IPS DF 6.9 (cell line): ENCODE data around the gene TNFAIP8L1.
"Not testable (repeated sequence)": the region's sequence is repeated elsewhere in the genome, so short reads cannot be mapped to it uniquely, and the experiment has no call there.

Source experiments
- DNase-seq: peaks from one replicate; pipeline ENCODE4 v3.0.0-alpha.2; 2013; ENCODE audit warnings: low read depth, low spot score
- H3K27ac ChIP-seq: one replicate; pipeline ENCODE4 v1.5.1; 2013; ENCODE audit warnings: low read length, control low read depth
- H3K27me3 ChIP-seq: 2 replicates; pipeline ENCODE4 v1.6.1; 2013; ENCODE audit warnings: mild to moderate bottlenecking, low read length; ENCODE audit not compliant: control insufficient read depth, insufficient read depth
- H3K36me3 ChIP-seq: 2 replicates; pipeline ENCODE4 v1.6.1; 2013; ENCODE audit warnings: low read length; ENCODE audit not compliant: control insufficient read depth, insufficient read depth
- H3K4me1 ChIP-seq: 2 replicates; pipeline ENCODE4 v1.6.1; 2013; ENCODE audit warnings: low read length; ENCODE audit not compliant: control insufficient read depth, insufficient read depth
- H3K4me3 ChIP-seq: 2 replicates; pipeline ENCODE4 v1.5.1; 2013; ENCODE audit warnings: mild to moderate bottlenecking, low read length
- H3K9me3 ChIP-seq: 2 replicates; pipeline ENCODE4 v1.6.1; 2013; ENCODE audit warnings: low read length, inconsistent platforms; ENCODE audit not compliant: control insufficient read depth, insufficient read depth
- WGBS: extraction: QIAGEN DNeasy Blood & Tissue Kit; methylation state at CpG from one replicate; pipeline ENCODE4 v1.1.7; 2013; ENCODE audit warnings: mixed read lengths, missing lambda C conversion rate; ENCODE audit not compliant: insufficient read length, insufficient coverage; 5-methylcytosine and 5-hydroxymethylcytosine counted together

Gene TNFAIP8L1

DNA sequence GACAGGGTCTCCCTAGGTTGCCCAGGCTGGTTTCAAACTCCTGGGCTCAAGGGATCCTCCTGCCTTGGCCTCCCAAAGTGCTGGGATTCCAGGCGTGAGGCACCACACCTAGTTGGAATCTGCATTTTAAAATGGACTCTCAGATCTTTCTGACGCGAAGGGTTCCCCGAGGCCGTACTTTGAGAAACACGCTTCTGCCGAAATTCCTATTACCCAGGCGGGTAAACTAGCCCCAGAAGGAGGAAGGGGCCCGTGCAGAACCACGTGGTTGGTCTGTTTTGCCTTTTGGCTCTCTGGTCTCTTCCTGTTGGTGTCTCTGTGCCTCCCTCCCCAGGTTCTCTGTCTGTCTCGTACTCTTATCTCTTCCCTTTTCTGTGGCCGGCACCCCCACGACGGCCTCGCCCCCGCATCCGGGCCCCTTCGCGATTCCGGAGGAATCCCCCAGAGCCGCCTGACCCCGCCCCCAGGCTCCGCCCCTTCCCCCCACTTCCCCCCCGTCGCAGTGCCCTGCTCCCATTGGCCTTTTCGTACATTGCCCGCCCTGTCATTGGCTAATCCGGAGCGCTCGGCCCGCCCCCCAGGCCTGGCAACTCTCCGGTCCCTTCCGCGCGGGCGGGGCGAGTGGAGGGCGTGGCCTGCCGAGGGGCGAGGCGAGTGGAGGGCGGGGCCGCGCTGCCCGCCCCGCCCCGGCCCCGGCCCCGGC is at the start of gene TNFAIP8L1:
Gene TNFAIP8L1, plus strand, starts transcription at position 689 of the 703 bp plus-strand sequence. CDS start 12,354 bp downstream, outside the sequence.
- H3K36me3 ChIP-seq = no peaks in the 10 kb centered on the region
- H3K9me3 ChIP-seq = no peaks in the 10 kb centered on the region
- DNase-seq = peak; percentile 66
- no CpG with 5 or more reads among the region's 49 CpGs for WGBS
- no peak within 1 kb of the TSS for H3K27ac ChIP-seq
- no peaks in the 10 kb centered on the region for H3K4me1 ChIP-seq
- H3K27me3 ChIP-seq = no peaks in the 10 kb centered on the region
- peak within 1 kb of the TSS; percentile 55 for H3K4me3 ChIP-seq

DNA sequence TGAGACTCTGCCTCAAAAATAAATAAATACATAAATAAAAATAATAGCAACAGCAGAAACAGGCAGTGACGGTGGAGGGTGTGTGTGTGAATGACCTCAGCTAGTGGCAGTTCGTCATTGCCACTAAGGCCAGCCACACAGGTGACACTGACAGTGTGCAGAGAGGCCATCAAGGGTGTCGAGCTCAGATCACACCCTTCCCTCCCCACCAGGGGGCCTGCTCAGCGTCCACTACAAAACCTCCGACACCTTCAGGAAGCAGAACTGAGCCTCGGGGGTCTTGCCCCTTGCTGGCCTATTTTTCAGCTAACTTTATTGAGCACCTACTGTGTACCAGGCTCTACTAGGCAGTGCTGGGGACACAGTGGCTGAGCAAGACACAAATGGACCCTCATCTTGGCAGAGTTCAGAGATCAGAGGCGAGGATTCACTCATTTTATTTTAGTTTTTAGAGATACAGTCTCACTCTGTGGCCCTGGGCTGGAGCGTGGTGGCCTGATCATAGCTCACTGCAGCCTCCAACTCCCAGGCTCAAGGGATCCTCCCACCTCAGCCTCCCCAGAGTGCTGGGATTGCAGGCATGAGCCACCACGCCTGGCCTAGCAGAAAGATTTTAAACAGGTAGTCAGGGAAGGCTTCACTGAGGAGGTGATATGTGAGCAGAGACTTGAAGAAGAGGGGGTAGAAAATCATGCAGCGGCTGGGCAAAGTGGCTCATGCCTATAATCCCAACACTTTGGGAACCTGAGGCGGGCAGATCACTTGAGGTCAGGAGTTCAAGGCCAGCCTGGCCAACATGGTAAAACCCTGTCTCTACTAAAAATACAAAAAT is 49.5 kb upstream of the TNFAIP8L1 start:
- H3K4me3 ChIP-seq = no peak overlapping the region
- H3K27ac ChIP-seq = no peak overlapping the region
- H3K9me3 ChIP-seq = no peaks in the 10 kb centered on the region
- peaks cover 2% of the 10 kb centered on the region; the same call in 1 of the 2 replicates for H3K4me1 ChIP-seq
- H3K36me3 ChIP-seq = no peaks in the 10 kb centered on the region
- no CpG with 5 or more reads among the region's 11 CpGs for WGBS
- no peaks in the 10 kb centered on the region for H3K27me3 ChIP-seq
- no peak for DNase-seq

GRCh38 chr19:4590559-4590958 is 48.8 kb upstream of the TNFAIP8L1 start:
- H3K36me3 ChIP-seq = no peaks in the 10 kb centered on the region
- no peaks in the 10 kb centered on the region for H3K27me3 ChIP-seq
- no peaks in the 10 kb centered on the region for H3K9me3 ChIP-seq
- H3K27ac ChIP-seq = no peak overlapping the region
- peaks cover 2% of the 10 kb centered on the region; the same call in 1 of the 2 replicates for H3K4me1 ChIP-seq
- H3K4me3 ChIP-seq = no peak overlapping the region
- WGBS = no CpG with 5 or more reads among the region's 9 CpGs
- DNase-seq = no peak

- Histone ChIP-seq H3K4me1 (peaks cover 2% of the 10 kb centered on the region; the same call in 1 of the 2 replicates), H3K36me3 (no peaks in the 10 kb centered on the region), H3K27me3 (no peaks in the 10 kb centered on the region), H3K27ac (no peak overlapping the region), H3K9me3 (no peaks in the 10 kb centered on the region), H3K4me3 (no peak overlapping the region)
- WGBS = no CpG with 5 or more reads among the region's 6 CpGs
- no peak for DNase-seq
These were observed 48.0 kb upstream of the TNFAIP8L1 start for GRCh38 chr19:4591320-4591719.

GRCh38 chr19:4592445-4592844 is 46.9 kb upstream of the TNFAIP8L1 start:
- DNase-seq = no peak
- no peak overlapping the region for H3K27ac ChIP-seq
- H3K4me3 ChIP-seq = no peak overlapping the region
- H3K9me3 ChIP-seq = no peaks in the 10 kb centered on the region
- no peaks in the 10 kb centered on the region for H3K36me3 ChIP-seq
- H3K4me1 ChIP-seq = peaks cover 3% of the 10 kb centered on the region; the same call in 1 of the 2 replicates
- WGBS = no CpG with 5 or more reads among the region's 5 CpGs
- no peaks in the 10 kb centered on the region for H3K27me3 ChIP-seq

- Histone ChIP-seq H3K27me3 (no peaks in the 10 kb centered on the region), H3K4me1 (peaks cover 3% of the 10 kb centered on the region; the same call in 1 of the 2 replicates), H3K27ac (no peak overlapping the region), H3K9me3 (no peaks in the 10 kb centered on the region), H3K4me3 (no peak overlapping the region), H3K36me3 (no peaks in the 10 kb centered on the region)
- WGBS = no CpG with 5 or more reads among the region's 6 CpGs
- no peak for DNase-seq
These were observed 45.9 kb upstream of the TNFAIP8L1 start for GRCh38 chr19:4593409-4593851.

GRCh38 chr19:4594201-4594600 is 45.1 kb upstream of the TNFAIP8L1 start:
- H3K4me3 ChIP-seq = no peak overlapping the region
- peaks cover 3% of the 10 kb centered on the region; the same call in 1 of the 2 replicates for H3K4me1 ChIP-seq
- H3K27ac ChIP-seq = no peak overlapping the region
- H3K9me3 ChIP-seq = no peaks in the 10 kb centered on the region
- no peak for DNase-seq
- H3K27me3 ChIP-seq = no peaks in the 10 kb centered on the region
- H3K36me3 ChIP-seq = no peaks in the 10 kb centered on the region
- WGBS = no CpG with 5 or more reads among the region's 9 CpGs

DNA sequence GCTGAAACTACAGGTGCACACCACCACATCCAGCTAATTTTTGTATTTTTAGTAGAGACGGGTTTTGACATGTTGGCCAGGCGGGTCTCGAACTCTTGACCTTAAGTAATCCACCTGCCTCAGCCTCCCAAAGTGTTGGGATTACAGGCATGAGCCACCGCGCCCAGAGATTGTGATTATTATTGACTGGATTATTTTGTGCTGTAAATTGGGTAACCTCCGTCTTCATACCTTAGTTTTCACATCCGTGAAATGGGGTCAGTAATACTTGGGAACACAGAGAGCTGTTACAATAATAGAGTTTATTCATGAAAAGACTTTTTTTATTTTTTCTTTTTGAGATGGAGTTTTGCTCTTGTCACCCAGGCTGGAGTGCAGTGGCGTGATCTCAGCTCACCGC is 44.2 kb upstream of the TNFAIP8L1 start:
- H3K27ac ChIP-seq, H3K27me3 ChIP-seq, H3K4me1 ChIP-seq, DNase-seq, H3K4me3 ChIP-seq, H3K36me3 ChIP-seq, H3K9me3 ChIP-seq: not testable (repeated sequence)
- WGBS = no CpG with 5 or more reads among the region's 9 CpGs

DNA sequence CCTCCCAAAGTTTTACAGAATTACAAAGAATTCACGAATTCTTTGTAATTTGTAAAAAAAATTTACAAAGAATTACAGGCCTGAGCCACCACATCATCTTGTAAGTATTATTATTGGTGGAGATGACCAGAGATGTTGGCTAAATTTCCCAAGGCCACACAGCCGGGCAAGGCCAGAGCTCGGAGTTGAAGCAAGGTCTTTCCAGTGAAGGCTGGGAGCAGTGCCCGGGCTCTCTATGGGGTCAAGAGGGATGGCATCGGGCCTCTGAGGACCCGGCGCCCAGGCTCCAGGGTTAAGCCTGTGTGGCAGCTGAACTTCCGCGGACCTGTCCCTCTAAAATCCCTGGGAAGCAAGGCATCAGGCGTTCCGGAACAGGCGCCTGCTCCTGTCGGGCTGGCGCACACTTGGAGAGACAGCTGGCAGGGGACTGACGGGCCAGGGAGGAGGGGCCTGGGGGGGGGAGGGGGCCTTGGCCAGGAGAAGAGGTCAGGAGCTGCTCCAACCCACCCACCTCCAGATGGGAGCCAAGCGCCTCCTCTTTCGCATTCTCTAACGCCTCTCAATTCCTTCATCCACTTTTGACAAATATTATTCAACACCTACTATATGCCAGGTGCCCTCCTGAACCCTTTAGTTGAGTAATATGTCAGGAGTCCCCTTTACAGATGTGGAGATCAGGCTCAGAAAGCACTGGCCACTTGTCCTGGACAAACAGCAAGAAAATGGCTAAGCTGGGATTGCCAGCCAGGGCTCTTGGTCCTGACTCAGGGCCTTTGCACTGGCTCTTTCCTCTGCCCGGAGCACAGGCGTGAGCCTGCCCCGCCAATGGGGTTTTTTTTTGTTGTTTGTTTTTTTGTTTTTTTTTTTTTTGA is 43.0 kb upstream of the TNFAIP8L1 start:
- no peak overlapping the region for H3K27ac ChIP-seq
- H3K9me3 ChIP-seq = no peaks in the 10 kb centered on the region
- no peaks in the 10 kb centered on the region for H3K36me3 ChIP-seq
- no peak overlapping the region for H3K4me3 ChIP-seq
- WGBS = no CpG with 5 or more reads among the region's 21 CpGs
- no peak for DNase-seq
- no peaks in the 10 kb centered on the region for H3K27me3 ChIP-seq
- peaks cover 3% of the 10 kb centered on the region; the same call in 1 of the 2 replicates for H3K4me1 ChIP-seq
